Prostate gland (tissue), 2 donors: ENCODE measurements around the gene ERICH3. TPM values are rescaled to one million over a fixed set of nuclear protein-coding genes. Genes with fewer than 3 reads are reported as not detected.

Experiments used
- DNase-seq: peaks from one replicate; pipeline ENCODE4 v3.0.0-alpha.2; 2019; ENCODE audit warnings: low spot score
- H3K27ac ChIP-seq, 2 donors: fragments of 200-600 bp; sonication (generic); 2 replicates each; pipeline ENCODE4 v1.5.1; 2017 to 2019
- H3K27me3 ChIP-seq: fragments of 200-600 bp; sonication (generic); replicated peaks from 2 replicates; pipeline ENCODE4 v1.5.1; 2019; ENCODE audit not compliant: insufficient read depth
- H3K36me3 ChIP-seq, 2 donors: fragments of 200-600 bp; sonication (generic); 1 replicate in 1 of 2; 2 replicates in 1 of 2; pipeline versions ENCODE4 v1.5.1 to v1.8.1; 2017 to 2019
- H3K4me1 ChIP-seq: fragments of 200-600 bp; sonication (generic); replicated peaks from 2 replicates; pipeline ENCODE4 v1.5.1; 2019
- H3K4me3 ChIP-seq, 2 donors: fragments of 200-600 bp; sonication (generic); 2 replicates each; pipeline ENCODE4 v1.5.1; 2017 to 2019
- H3K9me3 ChIP-seq: fragments of 200-600 bp; sonication (generic); 2 replicates; pipeline ENCODE4 v1.5.1; 2017
- POLR2A ChIP-seq: fragments of 450-650 bp; IDR thresholded peaks from one replicate; pipeline ENCODE4 v1.6.1; 2016; ENCODE audit warnings: antibody characterized with exemption, mild to moderate bottlenecking
- POLR2AphosphoS5 ChIP-seq: sonication (generic); formaldehyde crosslinking; IDR thresholded peaks from one replicate; pipeline ENCODE4 v1.6.1; 2017; ENCODE audit warnings: antibody characterized with exemption
- WGBS: methylation state at CpG from one replicate; pipeline ENCODE4 v1.1.5; 2018; 5-methylcytosine and 5-hydroxymethylcytosine counted together
- intact Hi-C: fragments of 100-400 bp; cut with DNase I; formaldehyde crosslinking; loops from one replicate; pipeline ENCODE4 v1.14.2; 2022
- total RNA-seq, 2 donors: library from RNA; depleted of rRNA; stranded (reverse); fragments of >200 nt; gene quantifications; one replicate each; pipeline ENCODE4 v1.1.0, GENCODE V29; 2016
- TF ChIP-seq, protein P1 (sequence below), 4 experiments: fragments of 200-600 bp in 2 of 4; fragments of 450-650 bp in 2 of 4; sonication (generic) in 2 of 4; IDR thresholded peaks; 1 replicate in 3 of 4; 2 replicates in 1 of 4; pipeline ENCODE4 v1.5.1; 2016 to 2019; ENCODE audit warnings: antibody characterized with exemption in 4 of 4, mild to moderate bottlenecking in 2 of 4, moderate library complexity in 2 of 4

Gene ERICH3
- total RNA-seq, 2 donors from 2014 or later: 3.3 TPM; not detected in 1

DNA sequence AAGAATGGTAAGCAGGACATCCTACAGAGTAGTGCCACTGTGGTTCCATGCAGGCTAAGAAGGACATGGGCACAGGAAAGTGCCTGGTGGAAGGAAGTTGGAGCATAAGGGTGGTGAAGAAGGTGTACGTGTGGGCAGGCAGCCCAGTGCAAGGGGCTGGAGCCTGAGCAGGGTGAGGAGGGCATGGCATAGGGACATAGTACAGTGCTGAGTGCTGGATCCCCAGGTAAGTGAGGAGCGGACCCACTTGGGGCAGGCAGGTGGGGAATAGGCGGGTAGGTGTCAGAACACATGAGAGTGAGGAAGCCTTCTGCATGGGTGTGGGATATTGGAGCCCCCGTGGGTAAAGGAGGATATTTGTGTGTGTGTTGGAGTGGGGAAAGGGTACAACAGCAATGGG lies 145.5 kb downstream of the ERICH3 start:
- H3K27ac ChIP-seq: no peak overlapping the region
- intact Hi-C loops: no loop called here
- H3K4me1 ChIP-seq: no peaks in the 10 kb centered on the region
- H3K36me3 ChIP-seq: no peaks in the 10 kb centered on the region
- DNase-seq: no peak
- H3K9me3 ChIP-seq: no peaks in the 10 kb centered on the region
- TF ChIP-seq, protein P1, sequence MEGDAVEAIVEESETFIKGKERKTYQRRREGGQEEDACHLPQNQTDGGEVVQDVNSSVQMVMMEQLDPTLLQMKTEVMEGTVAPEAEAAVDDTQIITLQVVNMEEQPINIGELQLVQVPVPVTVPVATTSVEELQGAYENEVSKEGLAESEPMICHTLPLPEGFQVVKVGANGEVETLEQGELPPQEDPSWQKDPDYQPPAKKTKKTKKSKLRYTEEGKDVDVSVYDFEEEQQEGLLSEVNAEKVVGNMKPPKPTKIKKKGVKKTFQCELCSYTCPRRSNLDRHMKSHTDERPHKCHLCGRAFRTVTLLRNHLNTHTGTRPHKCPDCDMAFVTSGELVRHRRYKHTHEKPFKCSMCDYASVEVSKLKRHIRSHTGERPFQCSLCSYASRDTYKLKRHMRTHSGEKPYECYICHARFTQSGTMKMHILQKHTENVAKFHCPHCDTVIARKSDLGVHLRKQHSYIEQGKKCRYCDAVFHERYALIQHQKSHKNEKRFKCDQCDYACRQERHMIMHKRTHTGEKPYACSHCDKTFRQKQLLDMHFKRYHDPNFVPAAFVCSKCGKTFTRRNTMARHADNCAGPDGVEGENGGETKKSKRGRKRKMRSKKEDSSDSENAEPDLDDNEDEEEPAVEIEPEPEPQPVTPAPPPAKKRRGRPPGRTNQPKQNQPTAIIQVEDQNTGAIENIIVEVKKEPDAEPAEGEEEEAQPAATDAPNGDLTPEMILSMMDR (IDR thresholded peaks at IDR 0.05): no peak
- TF ChIP-seq POLR2A: no peak
- TF ChIP-seq POLR2AphosphoS5: no peak
- H3K4me3 ChIP-seq: no peak overlapping the region
- WGBS: 91% methylated on average over 4 of the region's 4 CpGs
- H3K27me3 ChIP-seq: no peaks in the 10 kb centered on the region

DNA sequence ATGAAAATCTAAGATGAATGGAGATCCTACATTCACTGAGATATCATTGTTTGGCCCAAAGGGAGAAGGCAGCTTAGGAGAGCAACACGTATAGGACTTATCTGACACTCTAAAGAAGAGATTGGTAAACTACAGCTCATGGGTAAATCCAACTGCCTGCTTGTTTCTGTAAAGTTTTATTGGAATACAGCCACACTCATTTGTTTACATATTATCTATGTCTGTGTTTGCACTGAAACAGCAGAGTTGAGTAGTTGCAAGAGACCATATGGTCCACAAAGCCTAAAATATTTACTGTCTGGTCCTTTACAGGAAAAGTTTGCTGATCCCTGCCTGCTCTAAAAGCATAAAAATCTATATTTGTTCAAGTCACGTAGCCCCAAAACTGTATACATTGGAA lies 146.9 kb downstream of the ERICH3 start:
- Histone ChIP-seq H3K27me3 (no peaks in the 10 kb centered on the region), H3K27ac (no peak overlapping the region), H3K9me3 (no peaks in the 10 kb centered on the region), H3K36me3 (no peaks in the 10 kb centered on the region), H3K4me1 (no peaks in the 10 kb centered on the region), H3K4me3 (no peak overlapping the region)
- no peak for DNase-seq
- WGBS: 27% methylated on average over 2 of the region's 2 CpGs
- intact Hi-C loops: no loop called here
- TF ChIP-seq, protein P1 (IDR thresholded peaks at IDR 0.05): no peak
- TF ChIP-seq POLR2A (no peak), POLR2AphosphoS5 (no peak)

DNA sequence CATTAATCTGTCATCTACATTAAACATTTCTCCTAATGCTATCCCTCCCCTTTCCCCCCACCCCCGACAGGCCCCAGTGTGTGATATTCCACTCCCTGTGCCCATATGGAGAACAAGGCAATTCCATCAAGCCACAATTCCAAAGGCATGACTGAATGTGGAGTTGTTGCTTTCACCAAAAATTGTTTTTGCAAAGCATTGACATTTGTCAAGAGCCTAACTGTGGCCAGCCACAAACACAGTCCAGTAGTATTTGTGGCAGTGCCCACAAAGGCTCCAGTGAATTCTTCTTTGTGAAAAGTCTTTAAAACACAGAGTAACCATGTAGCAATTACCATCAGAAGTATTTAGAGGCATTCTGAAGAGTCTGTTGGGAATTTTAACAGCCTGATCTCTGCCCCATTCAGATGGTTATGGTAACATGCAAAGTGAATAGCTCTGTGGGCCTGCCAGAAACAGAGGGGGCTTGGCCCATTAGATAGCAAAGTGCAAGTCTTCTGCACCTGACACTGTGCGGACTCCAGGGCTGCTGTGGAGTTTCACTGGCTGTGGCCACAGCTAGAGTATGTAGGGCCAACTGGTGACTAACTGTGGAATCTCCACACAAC lies 149.6 kb downstream of the ERICH3 start:
- H3K36me3 ChIP-seq: no peaks in the 10 kb centered on the region
- TF ChIP-seq, protein P1 (IDR thresholded peaks at IDR 0.05): no peak
- TF ChIP-seq POLR2A (no peak), POLR2AphosphoS5 (no peak)
- H3K27ac ChIP-seq: no peak overlapping the region
- H3K27me3 ChIP-seq: no peaks in the 10 kb centered on the region
- H3K9me3 ChIP-seq: no peaks in the 10 kb centered on the region
- DNase-seq: no peak
- no peaks in the 10 kb centered on the region for H3K4me1 ChIP-seq
- intact Hi-C loops: no loop called here
- 68% methylated on average over 2 of the region's 2 CpGs for WGBS
- H3K4me3 ChIP-seq: no peak overlapping the region

DNA sequence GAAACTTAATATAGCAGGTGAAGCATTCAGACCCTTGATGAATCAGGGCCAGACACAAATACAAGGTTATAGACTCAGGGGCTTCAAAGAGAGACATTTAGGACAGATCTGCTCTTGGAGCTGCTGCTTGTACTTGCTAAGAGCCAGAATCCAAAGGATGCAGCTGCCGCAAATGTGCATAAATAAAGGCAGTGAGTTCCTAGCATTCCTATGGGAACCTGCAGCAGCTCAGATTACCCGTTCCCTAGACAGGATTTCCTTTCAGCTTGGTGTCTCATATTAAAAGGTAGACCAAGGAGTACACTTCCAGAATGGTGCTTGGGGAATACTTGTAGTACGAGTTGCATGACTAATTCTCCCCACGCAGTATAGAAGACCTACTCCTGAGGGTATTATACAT lies 151.4 kb downstream of the ERICH3 start:
- WGBS: 26% methylated on average over 4 of the region's 4 CpGs
- Histone ChIP-seq H3K4me1 (no peaks in the 10 kb centered on the region), H3K9me3 (no peaks in the 10 kb centered on the region), H3K36me3 (no peaks in the 10 kb centered on the region), H3K27me3 (no peaks in the 10 kb centered on the region), H3K27ac (no peak overlapping the region), H3K4me3 (no peak overlapping the region)
- DNase-seq: no peak
- intact Hi-C loops: no loop called here
- TF ChIP-seq POLR2A: no peak
- TF ChIP-seq, protein P1 (IDR thresholded peaks at IDR 0.05): no peak
- TF ChIP-seq POLR2AphosphoS5: no peak

Other genes with a start within 250 kb of the ERICH3 start
- gene LRRC53, start 161.2 kb downstream of the ERICH3 start, total RNA-seq: not detected
- gene CRYZ, start 59.3 kb upstream of the ERICH3 start, total RNA-seq: 10 to 100 TPM; 21.2 to 41.9 TPM
- gene TYW3, start 59.4 kb upstream of the ERICH3 start, total RNA-seq: 10 to 100 TPM; 15.8 to 16.1 TPM